ENCODE measurements around the gene OGG1.
A peak's percentile ranks its signal among the peaks of the same experiment; 100 is the strongest.

OGG1 gene

GRCh38 chr3:9721700-9722060 is 28.1 kb upstream of the OGG1 start:
- H3K4me3 ChIP-seq (ENCODE audit: low read depth, low read length), result no peak overlapping the region
- DNase-seq, result no peak
- no peaks in the 10 kb centered on the region for H3K9me3 ChIP-seq
- H3K27me3 ChIP-seq, result no peaks in the 10 kb centered on the region
- H3K4me1 ChIP-seq, result no peaks in the 10 kb centered on the region
- H3K36me3 ChIP-seq, result no peaks in the 10 kb centered on the region
- no peak for TF ChIP-seq CTCF (IDR thresholded peaks at IDR 0.05; ENCODE audit: low read depth, low read length)

GRCh38 chr3:9725775-9726515 is 23.8 kb upstream of the OGG1 start:
- no peak for DNase-seq
- TF ChIP-seq CTCF (IDR thresholded peaks at IDR 0.05; ENCODE audit: low read depth, low read length), result no peak
- no peaks in the 10 kb centered on the region for H3K4me1 ChIP-seq
- no peaks in the 10 kb centered on the region for H3K36me3 ChIP-seq
- no peak overlapping the region for H3K4me3 ChIP-seq (ENCODE audit: low read depth, low read length)
- H3K9me3 ChIP-seq, result no peaks in the 10 kb centered on the region
- no peaks in the 10 kb centered on the region for H3K27me3 ChIP-seq

- peak overlapping the region; percentile 19; the same call in 1 of the 2 replicates for H3K4me3 ChIP-seq (ENCODE audit: low read depth, low read length)
- no peaks in the 10 kb centered on the region for H3K9me3 ChIP-seq
- H3K4me1 ChIP-seq, result no peaks in the 10 kb centered on the region
- H3K27me3 ChIP-seq, result no peaks in the 10 kb centered on the region
- DNase-seq, result peak; percentile 36
- peak; percentile 67 for TF ChIP-seq CTCF (IDR thresholded peaks at IDR 0.05; ENCODE audit: low read depth, low read length)
- H3K36me3 ChIP-seq, result no peaks in the 10 kb centered on the region
Observed at GRCh38 chr3:9727041-9727595, 22.6 kb upstream of the OGG1 start.

GRCh38 chr3:9727743-9728142 is 22.0 kb upstream of the OGG1 start:
- no peaks in the 10 kb centered on the region for H3K4me1 ChIP-seq
- no peak overlapping the region for H3K4me3 ChIP-seq (ENCODE audit: low read depth, low read length)
- no peaks in the 10 kb centered on the region for H3K27me3 ChIP-seq

GRCh38 chr3:9729419-9729818 is 20.3 kb upstream of the OGG1 start:
- H3K4me3 ChIP-seq (ENCODE audit: low read depth, low read length), result no peak overlapping the region
- no peak for TF ChIP-seq CTCF (IDR thresholded peaks at IDR 0.05; ENCODE audit: low read depth, low read length)

More at GRCh38 chr3:9727743-9728142, 22.0 kb upstream of the OGG1 start:
- DNase-seq, result no peak
- TF ChIP-seq CTCF (IDR thresholded peaks at IDR 0.05; ENCODE audit: low read depth, low read length), result no peak
- H3K36me3 ChIP-seq, result no peaks in the 10 kb centered on the region
- no peaks in the 10 kb centered on the region for H3K9me3 ChIP-seq

GRCh38 chr3:9730657-9731205 is 19.0 kb upstream of the OGG1 start:
- Histone ChIP-seq H3K36me3 (peaks cover 3% of the 10 kb centered on the region; the same call in 1 of the 2 replicates), H3K9me3 (no peaks in the 10 kb centered on the region), H3K4me3 (ENCODE audit: low read depth, low read length) (peak overlapping the region; percentile 56), H3K27me3 (no peaks in the 10 kb centered on the region), H3K4me1 (no peaks in the 10 kb centered on the region)
- DNase-seq, result no peak
- TF ChIP-seq CTCF (IDR thresholded peaks at IDR 0.05; ENCODE audit: low read depth, low read length), result no peak

More at GRCh38 chr3:9729419-9729818, 20.3 kb upstream of the OGG1 start:
- H3K4me1 ChIP-seq, result no peaks in the 10 kb centered on the region
- H3K36me3 ChIP-seq, result no peaks in the 10 kb centered on the region
- no peaks in the 10 kb centered on the region for H3K27me3 ChIP-seq
- H3K9me3 ChIP-seq, result no peaks in the 10 kb centered on the region
- DNase-seq, result no peak

Measured in BE2C (cell line).